Adrenal gland (tissue), 12 donors: Measurements from ENCODE around the gene ERLEC1. TPM values are rescaled to one million over a fixed set of nuclear protein-coding genes. Genes with fewer than 3 reads are reported as not detected.

ENCODE experiments used
- DNase-seq, 7 donors: peaks; one replicate each; pipeline ENCODE4 v3.0.0-alpha.2; 2019 to 2020
- H3K27ac ChIP-seq, 5 donors: fragments of 200-600 bp; sonication (generic) in 4 of 5; 1 replicate in 3 of 5; 2 replicates in 2 of 5; pipeline versions ENCODE4 v1.5.1 to v1.8.0; 2016 to 2020; ENCODE audit warnings: mild to moderate bottlenecking in 1 of 5
- H3K27me3 ChIP-seq: fragments of 200-600 bp; 2 replicates; pipeline ENCODE4 v1.8.0; 2021
- H3K36me3 ChIP-seq, 2 donors: fragments of 200-600 bp; replicated peaks in 1 of 2; 1 replicate in 1 of 2; 2 replicates in 1 of 2; pipeline versions ENCODE4 v1.5.1 to v1.8.0; 2018 to 2022
- H3K4me1 ChIP-seq, 2 donors: fragments of 200-600 bp; replicated peaks in 1 of 2; 1 replicate in 1 of 2; 2 replicates in 1 of 2; pipeline versions ENCODE4 v1.5.1 to v1.8.0; 2018 to 2021
- H3K4me3 ChIP-seq, 4 donors: fragments of 200-600 bp; sonication (generic) in 3 of 4; one replicate each; pipeline ENCODE4 v1.5.1; 2016 to 2018
- H3K9me3 ChIP-seq, 3 donors: fragments of 200-600 bp; sonication (generic) in 1 of 3; replicated peaks in 1 of 3; 1 replicate in 2 of 3; 2 replicates in 1 of 3; pipeline versions ENCODE4 v1.5.1 to v1.8.0; 2016 to 2021
- POLR2A ChIP-seq, 2 donors: fragments of 450-650 bp; IDR thresholded peaks; one replicate each; pipeline ENCODE4 v1.6.1; 2017; ENCODE audit warnings: antibody characterized with exemption in 2 of 2, mild to moderate bottlenecking in 2 of 2, moderate library complexity in 1 of 2
- WGBS, 4 donors: extraction: QIAGEN DNeasy Blood & Tissue Kit in 2 of 4; methylation state at CpG; one replicate each; pipeline versions ENCODE4 v1.1.5 to v1.1.7; 2013 to 2017; 5-methylcytosine and 5-hydroxymethylcytosine counted together
- intact Hi-C, 2 donors: fragments of 100-400 bp; cut with DNase I; formaldehyde crosslinking; loops; one replicate each; pipeline versions ENCODE4 v1.14.1 to v1.15.0; 2022 to 2023
- polyA plus RNA-seq, 3 donors: library from polyadenylated mRNA; stranded (reverse); fragments of 200-250 nt in 2 of 3; fragments of 350-450 nt in 1 of 3; fragmentation: Illumina TruSeq in 1 of 3; extraction: RNeasy Lipid Tissue Mini Kit (QIAGEN cat#74804) in 1 of 3; gene quantifications; one replicate each; pipeline ENCODE4 v1.2.3, GENCODE V29; 2013 to 2014
- total RNA-seq, 9 donors: library from RNA; depleted of rRNA in 4 of 9; stranded (reverse); fragments of >200 nt in 4 of 9; fragments of 120-200 nt in 1 of 9; fragmentation: NEBNext Ultra II Directional in 1 of 9; extraction: Animal tissue kit (Norgen Biotek cat#: 25700) in 1 of 9; gene quantifications; one replicate each; pipeline versions ENCODE4 v1.1.0 to v1.2.4, GENCODE V29; 2013 to 2023
- TF ChIP-seq, protein P1 (sequence below), 6 experiments: fragments of 450-650 bp in 4 of 6; fragments of 200-600 bp in 2 of 6; sonication (generic) in 1 of 6; IDR thresholded peaks; 1 replicate in 5 of 6; 2 replicates in 1 of 6; pipeline versions ENCODE4 v1.5.1 to v1.8.0; 2016 to 2021; ENCODE audit warnings: antibody characterized with exemption in 6 of 6, mild to moderate bottlenecking in 2 of 6, moderate library complexity in 1 of 6
- donor health status: healthy with polysubstance abuse.
- donor health status: Bipolar disorder and iron deficiency.
- donor health status: DM: yes; HTN: yes; CAD: no.
- donor health status: DM: no; HTN: no; CAD: no.
- donor health status: DM: no; HTN: no; CAD: no.
- donor health status: DM: yes; HTN: yes; CAD: no.

ERLEC1 gene
- total and polyA plus RNA-seq, 12 donors, result 18.4 to 149 (median 56.4) TPM

- Histone ChIP-seq H3K36me3 (peaks cover 0 to 58% of the 10 kb centered on the region in 2 donors), H3K4me1 (no peaks in the 10 kb centered on the region), H3K27ac (no peak overlapping the region), H3K27me3 (no peaks in the 10 kb centered on the region), H3K4me3 (no peak overlapping the region), H3K9me3 (no peaks in the 10 kb centered on the region)
- TF ChIP-seq, protein P1, sequence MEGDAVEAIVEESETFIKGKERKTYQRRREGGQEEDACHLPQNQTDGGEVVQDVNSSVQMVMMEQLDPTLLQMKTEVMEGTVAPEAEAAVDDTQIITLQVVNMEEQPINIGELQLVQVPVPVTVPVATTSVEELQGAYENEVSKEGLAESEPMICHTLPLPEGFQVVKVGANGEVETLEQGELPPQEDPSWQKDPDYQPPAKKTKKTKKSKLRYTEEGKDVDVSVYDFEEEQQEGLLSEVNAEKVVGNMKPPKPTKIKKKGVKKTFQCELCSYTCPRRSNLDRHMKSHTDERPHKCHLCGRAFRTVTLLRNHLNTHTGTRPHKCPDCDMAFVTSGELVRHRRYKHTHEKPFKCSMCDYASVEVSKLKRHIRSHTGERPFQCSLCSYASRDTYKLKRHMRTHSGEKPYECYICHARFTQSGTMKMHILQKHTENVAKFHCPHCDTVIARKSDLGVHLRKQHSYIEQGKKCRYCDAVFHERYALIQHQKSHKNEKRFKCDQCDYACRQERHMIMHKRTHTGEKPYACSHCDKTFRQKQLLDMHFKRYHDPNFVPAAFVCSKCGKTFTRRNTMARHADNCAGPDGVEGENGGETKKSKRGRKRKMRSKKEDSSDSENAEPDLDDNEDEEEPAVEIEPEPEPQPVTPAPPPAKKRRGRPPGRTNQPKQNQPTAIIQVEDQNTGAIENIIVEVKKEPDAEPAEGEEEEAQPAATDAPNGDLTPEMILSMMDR (IDR thresholded peaks at IDR 0.05), result no peak
- no peak for TF ChIP-seq POLR2A (IDR thresholded peaks at IDR 0.05)
- intact Hi-C loops, result no loop called here
- WGBS, 4 donors, result 81 to 84% (median 83%) methylated on average over 7 of the region's 7 CpGs
- DNase-seq, result no peak
Measured at GRCh38 chr2:53802617-53803151, 15.8 kb downstream of the ERLEC1 start.

GRCh38 chr2:53811601-53812000, 24.8 kb downstream of the ERLEC1 start:
- intact Hi-C loops, result no loop called here
- WGBS, 4 donors, result 95 to 99% (median 96%) methylated on average over 3 of the region's 3 CpGs
- DNase-seq, result no peak

DNA sequence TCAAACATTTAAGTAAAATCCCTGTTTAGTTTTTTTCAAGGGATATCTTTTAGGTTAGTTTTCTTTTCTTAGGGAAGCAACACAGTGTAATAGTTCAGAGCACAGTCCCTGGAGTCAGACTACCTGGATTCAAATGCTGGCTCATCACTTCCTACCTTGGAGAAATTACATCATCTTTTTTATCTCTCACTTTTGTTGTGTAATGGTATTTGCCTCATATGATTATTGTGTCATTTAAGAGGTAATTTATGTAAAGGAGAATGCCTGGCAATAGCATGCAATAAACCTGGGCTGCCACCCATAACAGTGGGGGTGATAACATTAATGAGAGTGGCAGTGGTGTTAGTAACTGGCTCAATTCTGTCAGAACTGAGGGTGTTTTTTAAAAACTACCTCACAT, 26.3 kb downstream of the ERLEC1 start:
- intact Hi-C loops, result no loop called here
- no peak for TF ChIP-seq POLR2A (IDR thresholded peaks at IDR 0.05)
- TF ChIP-seq, protein P1 (IDR thresholded peaks at IDR 0.05), result no peak
- no peaks in the 10 kb centered on the region for H3K4me1 ChIP-seq
- peaks cover 0 to 73% of the 10 kb centered on the region in 2 donors for H3K36me3 ChIP-seq
- no peak overlapping the region for H3K27ac ChIP-seq
- H3K9me3 ChIP-seq, result no peaks in the 10 kb centered on the region
- H3K4me3 ChIP-seq, result no peak overlapping the region
- no peak for DNase-seq
- H3K27me3 ChIP-seq, result no peaks in the 10 kb centered on the region

More at GRCh38 chr2:53811601-53812000, 24.8 kb downstream of the ERLEC1 start:
- Histone ChIP-seq H3K36me3 (peaks cover 0 to 78% of the 10 kb centered on the region in 2 donors), H3K4me3 (no peak overlapping the region), H3K4me1 (no peaks in the 10 kb centered on the region), H3K27ac (no peak overlapping the region), H3K9me3 (no peaks in the 10 kb centered on the region), H3K27me3 (no peaks in the 10 kb centered on the region)
- TF ChIP-seq, protein P1 (IDR thresholded peaks at IDR 0.05), result no peak
- TF ChIP-seq POLR2A (IDR thresholded peaks at IDR 0.05), result no peak

DNA sequence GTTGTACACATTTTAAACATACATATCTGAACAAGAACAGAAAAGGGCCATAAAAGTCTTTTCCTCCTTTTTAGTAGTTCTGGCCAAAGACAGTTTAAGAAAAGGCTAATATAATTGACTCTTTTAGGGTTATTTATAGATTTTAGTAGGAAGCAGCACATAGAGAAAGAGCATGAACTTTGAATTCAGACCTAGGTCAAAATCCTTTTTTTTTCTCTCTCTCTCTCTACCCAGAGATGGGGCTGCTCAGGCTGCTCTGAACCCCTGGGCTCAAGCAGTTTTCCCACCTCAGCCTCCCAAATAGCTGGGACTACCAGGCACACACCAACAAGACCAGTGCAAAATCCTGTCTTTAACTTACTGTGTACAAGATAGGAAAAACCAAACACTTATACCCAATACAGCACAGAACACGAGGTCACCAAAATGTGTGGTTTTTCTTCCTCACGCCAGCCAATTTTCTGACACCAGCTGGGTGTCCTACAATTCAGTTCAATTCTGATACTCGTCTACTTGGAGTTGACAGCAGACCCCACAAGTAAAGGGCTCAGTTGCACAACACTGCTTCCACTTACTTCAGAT, 32.1 kb downstream of the ERLEC1 start:
- no peak overlapping the region for H3K4me3 ChIP-seq
- DNase-seq, result no peak
- no peak for TF ChIP-seq POLR2A (IDR thresholded peaks at IDR 0.05)
- TF ChIP-seq, protein P1 (IDR thresholded peaks at IDR 0.05), result no peak
- 86 to 94% (median 88%) methylated on average over 3 of the region's 3 CpGs for WGBS, 4 donors
- no peak overlapping the region for H3K27ac ChIP-seq
- no peaks in the 10 kb centered on the region for H3K27me3 ChIP-seq
- no peaks in the 10 kb centered on the region for H3K9me3 ChIP-seq
- intact Hi-C loops, result no loop called here
- H3K36me3 ChIP-seq, result peaks cover 0 to 41% of the 10 kb centered on the region in 2 donors
- no peaks in the 10 kb centered on the region for H3K4me1 ChIP-seq
